Mucosa of descending colon (tissue), 3 donors: ENCODE measurements around the gene SPNS1. TPM values are rescaled to one million over a fixed set of nuclear protein-coding genes. Genes with fewer than 3 reads are reported as not detected.
"Not testable (repeated sequence)": the region's sequence is repeated elsewhere in the genome, so short reads cannot be mapped to it uniquely, and the experiment has no call there.

Source experiments
- ATAC-seq: fragments of 200-7000 bp; cut with Tn5 transposase; one replicate; pipeline ENCODE4 v1.9.1; 2020; ENCODE audit warnings: mild to moderate bottlenecking, moderate library complexity
- DNase-seq, 3 donors: peaks; one replicate each; pipeline ENCODE4 v3.0.0-alpha.2; 2020
- H3K36me3 ChIP-seq: fragments of 200-600 bp; one replicate; pipeline ENCODE4 v1.8.0; 2021; ENCODE audit warnings: low read depth, mild to moderate bottlenecking
- H3K4me1 ChIP-seq: fragments of 200-600 bp; one replicate; pipeline ENCODE4 v1.8.0; 2021; ENCODE audit warnings: low read depth, mild to moderate bottlenecking
- H3K4me3 ChIP-seq: fragments of 200-600 bp; one replicate; pipeline ENCODE4 v1.8.0; 2021; ENCODE audit warnings: mild to moderate bottlenecking
- H3K9me3 ChIP-seq: fragments of 200-600 bp; one replicate; pipeline ENCODE4 v1.8.0; 2021; ENCODE audit warnings: mild to moderate bottlenecking
- CTCF ChIP-seq: fragments of 200-600 bp; IDR thresholded peaks from one replicate; pipeline ENCODE4 v1.8.0; 2022; ENCODE audit warnings: antibody characterized with exemption, mild to moderate bottlenecking
- intact Hi-C, 2 donors: fragments of 100-400 bp; cut with DNase I in 1 of 2; cut with micrococcal nuclease in 1 of 2; formaldehyde crosslinking; loops; one replicate each; pipeline versions ENCODE4 v1.11.0 to v1.11.1; 2022; cut with DNase I, micrococcal nuclease
- long read RNA-seq, 2 donors: library from polyadenylated mRNA; unstranded; transcript quantifications; one replicate each; pipeline ENCODE4 v2.0.0, GENCODE V29; 2019 to 2021
- total RNA-seq, 3 donors: library from RNA; stranded (reverse); fragmentation: NEBNext Ultra II Directional in 2 of 3; extraction: Animal tissue kit (Norgen Biotek cat#: 25700) in 2 of 3; gene quantifications; one replicate each; pipeline versions ENCODE4 v1.2.1 to v1.2.4, GENCODE V29; 2021 to 2023
- donor health status: DM: no; HTN: no; CAD: no; lungs with moderate emphysema.
- donor health status: DM: no; HTN: no; CAD: no.
- donor health status: DM: no; HTN: yes; CAD: no.

SPNS1 gene, protein sequence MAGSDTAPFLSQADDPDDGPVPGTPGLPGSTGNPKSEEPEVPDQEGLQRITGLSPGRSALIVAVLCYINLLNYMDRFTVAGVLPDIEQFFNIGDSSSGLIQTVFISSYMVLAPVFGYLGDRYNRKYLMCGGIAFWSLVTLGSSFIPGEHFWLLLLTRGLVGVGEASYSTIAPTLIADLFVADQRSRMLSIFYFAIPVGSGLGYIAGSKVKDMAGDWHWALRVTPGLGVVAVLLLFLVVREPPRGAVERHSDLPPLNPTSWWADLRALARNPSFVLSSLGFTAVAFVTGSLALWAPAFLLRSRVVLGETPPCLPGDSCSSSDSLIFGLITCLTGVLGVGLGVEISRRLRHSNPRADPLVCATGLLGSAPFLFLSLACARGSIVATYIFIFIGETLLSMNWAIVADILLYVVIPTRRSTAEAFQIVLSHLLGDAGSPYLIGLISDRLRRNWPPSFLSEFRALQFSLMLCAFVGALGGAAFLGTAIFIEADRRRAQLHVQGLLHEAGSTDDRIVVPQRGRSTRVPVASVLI
- 10 to 100 TPM; 28.2 to 31.0 (median 30.3) TPM for total RNA-seq
- long read RNA-seq, donor 1, transcript SPNS1-203 (11 exons, 2,027 nt) = minor isoform, 8 of 73 reads
- long read RNA-seq, donor 1, transcript SPNS1-201 (12 exons, 2,208 nt) = major isoform, 35 of 73 reads
- long read RNA-seq, donor 1, partial matches to known transcripts = 13 of 73 reads
- long read RNA-seq, donor 1, other reads (novel, unspliced or antisense) = 12 of 73 reads
- long read RNA-seq, donor 2, transcript SPNS1-203 (11 exons, 2,027 nt) = minor isoform, 5 of 47 reads
- long read RNA-seq, donor 2, transcript SPNS1-207 (13 exons, 1,979 nt) = minor isoform, 8 of 47 reads
- long read RNA-seq, donor 2, transcript SPNS1-201 (12 exons, 2,208 nt) = major isoform, 22 of 47 reads
- long read RNA-seq, donor 2, partial matches to known transcripts = 4 of 47 reads
- long read RNA-seq, donor 2, other reads (novel, unspliced or antisense) = 5 of 47 reads

DNA sequence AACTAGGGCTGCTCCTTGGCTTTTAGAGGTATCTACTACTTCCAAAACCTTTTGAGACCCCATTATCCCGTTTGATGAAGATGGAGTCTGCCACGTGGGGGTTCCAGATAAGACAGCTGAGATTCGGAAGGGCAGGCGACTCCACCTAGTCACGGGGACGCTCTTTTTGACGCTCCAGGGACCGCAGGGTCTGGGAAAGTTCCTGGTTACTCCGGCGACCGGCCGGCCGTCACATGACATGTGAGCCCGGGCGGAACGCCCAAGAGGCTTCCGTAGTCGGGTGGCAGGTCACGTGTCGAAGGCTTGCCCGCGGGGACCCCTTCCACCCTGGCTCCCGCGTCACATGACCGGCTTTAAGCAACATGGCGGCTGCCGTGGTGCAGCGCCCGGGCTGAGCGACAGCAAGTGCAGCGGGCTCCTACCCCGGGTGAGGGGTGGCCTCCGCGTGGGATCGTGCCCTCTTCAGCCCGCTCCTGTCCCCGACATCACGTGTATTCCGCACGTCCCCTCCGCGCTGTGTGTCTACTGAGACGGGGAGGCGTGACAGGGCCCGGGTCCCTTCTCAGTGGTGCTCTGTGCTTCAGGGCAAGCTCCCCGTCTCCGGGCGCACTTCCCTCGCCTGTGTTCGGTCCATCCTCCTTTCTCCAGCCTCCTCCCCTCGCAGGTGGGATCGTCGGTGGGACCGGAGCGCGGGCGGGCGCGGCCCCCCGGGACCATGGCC lies at the start of gene SPNS1:
Gene SPNS1 (plus strand): TSS at position 342 of the 721 bp plus-strand sequence. CDS start 374 bp downstream, at position 716.
- H3K9me3 ChIP-seq = no peaks in the 10 kb centered on the region
- H3K36me3 ChIP-seq = no peaks in the 10 kb centered on the region
- ATAC-seq = peak; percentile 97
- DNase-seq = peak; percentile 98 to 99 (median 99)
- peaks cover 12% of the 10 kb centered on the region for H3K4me1 ChIP-seq
- intact Hi-C loops = no loop called here
- TF ChIP-seq CTCF = no peak
- peak within 1 kb of the TSS; percentile 56 for H3K4me3 ChIP-seq

DNA sequence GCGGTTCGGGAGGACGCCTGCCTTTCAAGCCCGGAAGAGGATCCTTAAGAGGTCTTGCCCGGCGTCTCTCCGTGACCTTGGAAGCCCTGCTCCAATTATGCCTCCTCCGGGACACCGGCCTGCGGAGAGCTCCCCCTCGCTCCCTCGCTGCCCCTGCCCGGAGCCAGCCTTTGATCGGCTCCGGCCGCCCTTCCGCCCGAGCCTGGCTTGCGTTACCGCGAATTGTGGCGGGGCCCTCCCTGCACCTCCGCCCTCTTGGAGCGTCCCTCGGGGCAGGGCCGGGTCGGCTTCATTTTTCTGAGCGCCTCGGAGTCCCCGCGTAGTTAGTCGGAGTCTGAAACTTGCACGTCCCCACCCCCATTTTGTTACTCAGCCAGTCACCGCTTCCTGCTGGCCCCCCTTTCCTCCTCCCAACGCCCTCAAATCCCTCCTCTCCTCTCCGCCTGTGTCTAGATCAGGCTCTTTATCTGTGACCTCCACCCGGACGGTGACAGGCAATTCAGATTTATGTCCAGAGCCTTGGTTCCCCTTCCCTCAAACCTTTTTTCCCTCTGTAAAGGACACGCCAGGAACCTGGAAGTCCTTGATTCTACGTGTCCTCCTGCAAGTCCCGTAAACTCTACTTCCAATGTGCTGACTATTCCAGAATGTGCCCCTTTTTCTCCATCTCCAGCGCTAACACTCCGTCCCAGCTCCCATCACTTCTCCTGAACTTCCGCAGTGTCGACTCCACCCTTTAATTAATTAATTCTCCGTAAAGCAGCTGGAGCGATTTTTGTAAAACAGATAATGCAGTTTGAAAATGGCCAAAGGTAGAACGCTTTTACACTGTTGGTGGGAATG lies 49.0 kb upstream of the SPNS1 start:
- H3K36me3 ChIP-seq = no peaks in the 10 kb centered on the region
- TF ChIP-seq CTCF = no peak
- H3K4me3 ChIP-seq = peak overlapping the region; percentile 55
- peaks cover 6% of the 10 kb centered on the region for H3K4me1 ChIP-seq
- DNase-seq (peak in 2 of 3 donors; percentile 82 to 88), ATAC-seq (peak; percentile 49)
- H3K9me3 ChIP-seq = no peaks in the 10 kb centered on the region
- intact Hi-C loops = no loop called here

DNA sequence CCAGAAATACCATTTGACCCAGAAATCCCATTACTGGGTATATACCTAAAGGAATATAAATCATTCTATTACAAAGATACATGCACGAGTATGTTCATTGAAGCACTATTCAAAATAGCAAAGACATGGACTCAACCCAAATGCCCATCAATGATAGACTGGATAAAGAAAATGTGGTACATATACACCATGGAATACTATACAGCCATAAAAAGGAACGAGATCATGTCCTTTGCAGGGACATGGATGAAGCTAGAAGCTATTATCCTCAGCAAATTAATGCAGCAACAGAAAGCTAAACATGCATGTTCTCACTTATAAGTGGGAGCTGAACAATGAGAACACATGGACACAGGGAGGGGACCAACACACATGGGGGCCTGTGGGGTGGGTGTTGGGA lies 48.3 kb upstream of the SPNS1 start:
- intact Hi-C loops, H3K4me3 ChIP-seq, H3K36me3 ChIP-seq, ATAC-seq, DNase-seq, H3K4me1 ChIP-seq, H3K9me3 ChIP-seq: not testable (repeated sequence)

- DNase-seq = no peak
- no peak for ATAC-seq
- TF ChIP-seq CTCF = no peak
- intact Hi-C loops = no loop called here
- Histone ChIP-seq H3K36me3 (no peaks in the 10 kb centered on the region), H3K4me3 (no peak overlapping the region), H3K4me1 (peaks cover 6% of the 10 kb centered on the region), H3K9me3 (no peaks in the 10 kb centered on the region)
Observed at GRCh38 chr16:28927815-28928214, 46.8 kb upstream of the SPNS1 start.

- Histone ChIP-seq H3K4me3 (no peak overlapping the region), H3K9me3 (no peaks in the 10 kb centered on the region), H3K4me1 (no peaks in the 10 kb centered on the region), H3K36me3 (no peaks in the 10 kb centered on the region)
- TF ChIP-seq CTCF = no peak
- DNase-seq = no peak
- intact Hi-C loops = no loop called here
- no peak for ATAC-seq
Observed at GRCh38 chr16:28930203-28930602, 44.4 kb upstream of the SPNS1 start.
